Measurements from ENCODE around the gene FFAR1. TPM values are rescaled to one million over a fixed set of nuclear protein-coding genes. Genes with fewer than 3 reads are reported as not detected.

The FFAR1 gene, protein sequence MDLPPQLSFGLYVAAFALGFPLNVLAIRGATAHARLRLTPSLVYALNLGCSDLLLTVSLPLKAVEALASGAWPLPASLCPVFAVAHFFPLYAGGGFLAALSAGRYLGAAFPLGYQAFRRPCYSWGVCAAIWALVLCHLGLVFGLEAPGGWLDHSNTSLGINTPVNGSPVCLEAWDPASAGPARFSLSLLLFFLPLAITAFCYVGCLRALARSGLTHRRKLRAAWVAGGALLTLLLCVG (N-terminal part only)
- total RNA-seq = not detected

DNA sequence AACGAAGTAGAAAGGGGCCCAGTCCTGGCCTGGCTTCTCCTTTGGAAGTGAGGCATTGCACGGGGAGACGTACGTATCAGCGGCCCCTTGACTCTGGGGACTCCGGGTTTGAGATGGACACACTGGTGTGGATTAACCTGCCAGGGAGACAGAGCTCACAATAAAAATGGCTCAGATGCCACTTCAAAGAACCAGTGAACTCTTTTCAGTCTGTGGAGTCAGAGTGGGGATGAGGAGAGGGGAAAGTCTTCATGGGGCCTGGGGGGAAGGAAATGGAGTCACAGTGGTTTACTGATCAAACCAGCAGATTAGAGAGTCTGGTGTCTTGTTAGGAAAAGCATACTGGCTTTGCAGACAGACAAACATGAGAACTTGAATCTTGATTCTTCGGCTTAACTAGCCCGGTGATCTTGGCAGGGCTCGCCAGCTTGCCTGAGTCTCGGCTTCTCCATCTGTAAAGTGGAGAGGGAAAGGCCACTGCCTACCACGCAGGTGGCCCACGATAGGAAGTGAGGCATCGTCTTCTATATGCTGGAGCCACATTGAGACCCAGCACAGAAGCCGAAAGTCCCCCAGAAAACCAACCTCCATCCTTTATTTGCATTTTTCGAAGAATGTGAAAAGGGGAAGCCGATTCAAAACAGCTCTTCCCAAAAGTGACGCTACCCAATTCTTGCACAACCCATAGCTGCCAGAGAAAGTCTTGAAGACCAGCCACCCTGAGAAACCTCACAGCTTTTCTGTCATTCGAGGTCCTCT, at the start of gene FFAR1:
TSS of gene FFAR1 (plus strand) at position 732 of the 759 bp plus-strand sequence. CDS start 3,650 bp downstream, outside the sequence.
- Mint-ChIP-seq H3K4me1 (ENCODE audit: low read depth) (peaks cover 30% of the 10 kb centered on the region), H3K27me3 (ENCODE audit: low read depth) (no peaks in the 10 kb centered on the region), H3K4me3 (peak within 1 kb of the TSS; percentile 66), H3K36me3 (ENCODE audit: insufficient read depth) (no peaks in the 10 kb centered on the region), H3K9me3 (no peaks in the 10 kb centered on the region)
- peak; percentile 80 for ATAC-seq
- no peak for DNase-seq

DNA sequence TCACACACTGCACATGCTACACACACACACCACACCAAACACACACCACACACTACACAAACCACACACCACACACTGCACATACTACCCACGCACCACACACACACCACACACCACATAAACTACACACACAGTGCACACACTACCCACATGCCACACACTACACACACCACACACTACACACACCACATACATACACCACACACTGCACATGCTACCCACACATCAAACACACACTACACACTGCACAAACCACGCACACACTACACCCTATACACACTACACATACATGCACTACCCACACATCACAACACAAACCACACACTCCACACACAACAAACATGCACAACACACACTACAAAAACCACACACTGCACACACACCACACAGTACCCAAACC, 49.8 kb upstream of the FFAR1 start:
- H3K4me3 Mint-ChIP-seq = no peak overlapping the region
- no peaks in the 10 kb centered on the region for H3K36me3 Mint-ChIP-seq (ENCODE audit: insufficient read depth)
- no peak for ATAC-seq
- no peaks in the 10 kb centered on the region for H3K27me3 Mint-ChIP-seq (ENCODE audit: low read depth)
- H3K4me1 Mint-ChIP-seq (ENCODE audit: low read depth) = peaks cover 8% of the 10 kb centered on the region
- H3K9me3 Mint-ChIP-seq = no peaks in the 10 kb centered on the region
- no peak for DNase-seq

DNA sequence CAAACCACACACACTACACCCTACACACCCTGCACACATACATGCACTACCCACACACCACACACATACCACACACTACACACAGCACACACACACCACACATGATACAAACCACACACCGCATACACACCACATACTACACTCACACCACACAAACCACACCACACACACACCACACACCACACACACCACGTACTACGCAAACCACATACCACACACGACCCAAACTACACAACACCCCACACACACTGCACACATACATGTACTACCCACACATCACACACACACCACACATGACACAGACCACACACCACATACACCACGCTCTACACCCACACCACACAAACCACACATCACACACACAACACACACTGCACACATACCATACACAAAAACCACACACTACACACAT, 49.1 kb upstream of the FFAR1 start:
- H3K4me3 Mint-ChIP-seq = no peak overlapping the region
- peaks cover 8% of the 10 kb centered on the region for H3K4me1 Mint-ChIP-seq (ENCODE audit: low read depth)
- no peaks in the 10 kb centered on the region for H3K9me3 Mint-ChIP-seq
- DNase-seq = no peak
- no peaks in the 10 kb centered on the region for H3K36me3 Mint-ChIP-seq (ENCODE audit: insufficient read depth)
- H3K27me3 Mint-ChIP-seq (ENCODE audit: low read depth) = no peaks in the 10 kb centered on the region
- no peak for ATAC-seq

DNA sequence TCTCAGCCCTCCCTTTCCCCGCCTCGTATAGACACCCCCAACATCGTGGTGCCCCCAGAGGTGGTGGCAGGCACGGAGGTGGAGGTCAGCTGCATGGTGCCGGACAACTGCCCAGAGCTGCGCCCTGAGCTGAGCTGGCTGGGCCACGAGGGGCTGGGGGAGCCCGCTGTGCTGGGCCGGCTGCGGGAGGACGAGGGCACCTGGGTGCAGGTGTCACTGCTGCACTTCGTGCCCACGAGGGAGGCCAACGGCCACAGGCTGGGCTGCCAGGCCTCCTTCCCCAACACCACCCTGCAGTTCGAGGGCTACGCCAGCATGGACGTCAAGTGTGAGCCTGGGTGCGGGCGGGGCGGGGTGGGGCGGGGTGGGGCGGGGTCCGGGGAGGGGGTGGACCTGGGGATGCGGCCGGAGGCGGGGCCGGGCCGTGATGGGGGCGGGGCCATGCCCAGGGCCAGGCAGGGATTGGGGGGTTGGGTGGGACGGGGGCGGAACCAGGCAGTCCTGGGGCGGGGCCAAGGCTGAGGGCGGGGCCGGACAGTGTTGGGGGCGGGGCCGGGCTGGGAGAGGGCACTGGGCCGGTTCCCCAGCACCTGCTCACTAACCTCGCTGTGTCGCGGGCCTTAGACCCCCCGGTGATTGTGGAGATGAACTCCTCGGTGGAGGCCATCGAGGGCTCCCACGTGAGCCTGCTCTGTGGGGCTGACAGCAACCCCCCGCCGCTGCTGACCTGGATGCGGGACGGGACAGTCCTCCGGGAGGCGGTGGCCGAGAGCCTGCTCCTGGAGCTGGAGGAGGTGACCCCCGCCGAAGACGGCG, 48.0 kb upstream of the FFAR1 start:
- peak; percentile 29 to 44 for ATAC-seq
- H3K4me3 Mint-ChIP-seq = no peak overlapping the region
- H3K36me3 Mint-ChIP-seq (ENCODE audit: insufficient read depth) = no peaks in the 10 kb centered on the region
- H3K27me3 Mint-ChIP-seq (ENCODE audit: low read depth) = peaks cover 2% of the 10 kb centered on the region
- no peaks in the 10 kb centered on the region for H3K9me3 Mint-ChIP-seq
- DNase-seq = no peak
- H3K4me1 Mint-ChIP-seq (ENCODE audit: low read depth) = peaks cover 8% of the 10 kb centered on the region

DNA sequence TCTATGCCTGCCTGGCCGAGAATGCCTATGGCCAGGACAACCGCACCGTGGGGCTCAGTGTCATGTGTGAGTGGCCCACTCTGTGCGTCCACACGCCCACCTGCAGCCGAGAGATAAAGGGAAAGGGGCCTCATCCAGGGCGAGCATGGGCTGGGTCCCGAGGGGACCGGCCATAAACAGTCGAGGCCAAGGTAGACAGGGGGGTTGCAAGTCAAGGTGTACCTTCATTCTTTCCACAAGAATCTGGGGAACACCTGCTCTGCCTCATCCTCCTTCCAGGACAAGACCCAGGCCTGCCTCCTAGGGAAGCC, 47.4 kb upstream of the FFAR1 start:
- H3K27me3 Mint-ChIP-seq (ENCODE audit: low read depth) = peaks cover 2% of the 10 kb centered on the region
- peaks cover 8% of the 10 kb centered on the region for H3K4me1 Mint-ChIP-seq (ENCODE audit: low read depth)
- no peaks in the 10 kb centered on the region for H3K36me3 Mint-ChIP-seq (ENCODE audit: insufficient read depth)
- no peaks in the 10 kb centered on the region for H3K9me3 Mint-ChIP-seq
- no peak for ATAC-seq
- H3K4me3 Mint-ChIP-seq = no peak overlapping the region
- DNase-seq = no peak

DNA sequence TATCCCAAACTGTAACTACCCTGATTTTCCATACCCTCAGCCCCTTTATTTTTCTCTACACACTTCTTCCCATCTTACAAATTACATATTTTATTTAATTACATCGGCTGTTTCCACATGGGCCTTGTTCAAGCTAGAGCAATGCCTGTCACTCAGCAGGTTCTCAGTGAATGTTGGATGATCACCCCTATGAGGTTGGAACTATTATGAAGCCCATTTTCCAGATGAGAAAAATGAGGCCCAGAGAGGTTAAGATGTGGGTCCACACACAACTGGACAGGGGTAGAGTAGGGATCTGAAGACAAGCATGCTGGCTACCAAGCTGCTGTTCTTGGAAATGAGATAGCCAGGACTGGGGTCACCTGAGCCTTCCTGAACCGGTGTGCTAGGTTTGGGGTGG, 45.7 kb upstream of the FFAR1 start:
- Mint-ChIP-seq H3K4me1 (ENCODE audit: low read depth) (no peaks in the 10 kb centered on the region), H3K36me3 (ENCODE audit: insufficient read depth) (no peaks in the 10 kb centered on the region), H3K9me3 (no peaks in the 10 kb centered on the region), H3K27me3 (ENCODE audit: low read depth) (peaks cover 2% of the 10 kb centered on the region), H3K4me3 (no peak overlapping the region)
- DNase-seq = no peak
- ATAC-seq = no peak

DNA sequence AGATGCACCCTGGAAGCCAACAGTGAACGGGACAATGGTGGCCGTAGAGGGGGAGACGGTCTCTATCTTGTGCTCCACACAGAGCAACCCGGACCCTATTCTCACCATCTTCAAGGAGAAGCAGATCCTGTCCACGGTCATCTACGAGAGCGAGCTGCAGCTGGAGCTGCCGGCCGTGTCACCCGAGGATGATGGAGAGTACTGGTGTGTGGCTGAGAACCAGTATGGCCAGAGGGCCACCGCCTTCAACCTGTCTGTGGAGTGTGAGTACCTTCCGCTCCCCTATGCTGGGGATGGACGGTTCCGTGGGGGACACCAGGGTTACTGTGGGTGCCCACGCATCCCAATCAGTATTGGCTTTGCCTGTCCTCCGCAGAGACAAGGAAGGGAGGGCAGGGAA, 45.3 kb upstream of the FFAR1 start:
- peaks cover 2% of the 10 kb centered on the region for H3K27me3 Mint-ChIP-seq (ENCODE audit: low read depth)
- ATAC-seq (no peak), DNase-seq (no peak)
- H3K9me3 Mint-ChIP-seq = no peaks in the 10 kb centered on the region
- H3K4me1 Mint-ChIP-seq (ENCODE audit: low read depth) = no peaks in the 10 kb centered on the region
- no peak overlapping the region for H3K4me3 Mint-ChIP-seq
- H3K36me3 Mint-ChIP-seq (ENCODE audit: insufficient read depth) = no peaks in the 10 kb centered on the region

DNA sequence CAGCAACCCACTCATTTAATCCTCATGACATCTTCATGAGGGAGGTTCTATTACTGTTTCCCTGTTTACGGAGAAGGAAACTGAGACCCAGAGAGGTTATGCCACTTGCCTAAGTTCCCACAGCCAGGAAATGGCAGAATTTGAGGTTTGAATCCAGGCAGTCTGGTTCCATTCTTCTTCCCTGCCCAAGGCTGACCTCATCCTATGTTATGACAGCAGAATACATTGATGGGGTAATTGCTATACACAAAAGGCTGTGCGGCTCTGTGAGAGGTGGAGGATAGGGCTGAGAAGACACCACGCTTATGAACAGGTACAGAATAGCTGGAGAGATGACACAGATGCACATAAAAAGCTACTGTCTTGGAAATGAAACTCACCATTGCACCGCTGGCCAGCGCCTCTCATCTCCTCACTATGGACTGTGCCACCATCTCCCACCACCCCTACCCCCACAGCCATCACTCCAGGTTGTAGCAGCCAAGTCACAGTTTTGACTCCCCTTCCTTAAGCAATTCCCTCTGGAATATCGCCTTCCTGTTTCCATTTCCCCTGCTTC, 44.3 kb upstream of the FFAR1 start:
- ATAC-seq (no peak), DNase-seq (no peak)
- H3K4me1 Mint-ChIP-seq (ENCODE audit: low read depth) = no peaks in the 10 kb centered on the region
- H3K36me3 Mint-ChIP-seq (ENCODE audit: insufficient read depth) = no peaks in the 10 kb centered on the region
- no peak overlapping the region for H3K4me3 Mint-ChIP-seq
- H3K27me3 Mint-ChIP-seq (ENCODE audit: low read depth) = peaks cover 2% of the 10 kb centered on the region
- no peaks in the 10 kb centered on the region for H3K9me3 Mint-ChIP-seq

DNA sequence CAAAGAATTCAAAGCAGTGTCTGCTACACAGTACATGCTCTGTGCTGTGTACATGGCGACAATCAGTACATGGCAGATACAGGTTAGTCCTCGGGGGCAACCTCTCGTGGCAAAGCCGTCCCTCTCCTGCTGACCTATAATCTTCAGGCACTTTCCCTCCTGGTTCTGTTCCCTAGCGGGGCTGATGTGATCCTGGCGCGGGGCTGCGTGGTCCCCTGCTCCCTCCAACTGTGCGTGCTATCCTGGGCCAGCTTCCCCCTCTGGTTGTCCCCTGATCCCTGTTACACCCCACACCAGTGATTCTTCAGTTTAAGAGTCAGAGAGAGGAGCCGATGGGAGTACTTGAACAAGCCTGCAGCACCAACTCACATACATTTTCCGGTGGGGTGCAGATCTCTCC, 43.7 kb upstream of the FFAR1 start:
- DNase-seq (no peak), ATAC-seq (no peak)
- Mint-ChIP-seq H3K9me3 (no peaks in the 10 kb centered on the region), H3K36me3 (ENCODE audit: insufficient read depth) (no peaks in the 10 kb centered on the region), H3K4me1 (ENCODE audit: low read depth) (no peaks in the 10 kb centered on the region), H3K27me3 (ENCODE audit: low read depth) (peaks cover 5% of the 10 kb centered on the region), H3K4me3 (no peak overlapping the region)

DNA sequence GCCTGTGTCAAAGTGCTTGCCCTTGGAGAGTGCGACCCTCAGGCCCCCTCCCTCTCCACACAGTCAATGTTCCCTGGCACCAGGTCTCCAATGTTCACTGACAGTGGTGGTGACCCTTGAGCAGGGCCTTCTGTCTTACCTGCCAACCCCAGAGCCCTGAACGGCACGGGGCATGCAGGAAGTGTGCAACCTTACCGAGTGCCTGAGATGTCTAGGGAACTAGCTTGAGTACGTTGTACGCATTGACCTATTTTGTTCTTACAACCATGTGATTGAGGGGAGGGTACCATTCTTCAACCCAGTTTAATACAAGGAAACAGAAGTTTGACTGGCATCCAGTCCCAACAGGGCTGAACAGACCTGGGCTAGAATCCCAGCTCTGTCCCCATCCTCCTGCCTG, 42.5 kb upstream of the FFAR1 start:
- Mint-ChIP-seq H3K9me3 (no peaks in the 10 kb centered on the region), H3K36me3 (ENCODE audit: insufficient read depth) (no peaks in the 10 kb centered on the region), H3K27me3 (ENCODE audit: low read depth) (peaks cover 7% of the 10 kb centered on the region), H3K4me1 (ENCODE audit: low read depth) (no peaks in the 10 kb centered on the region), H3K4me3 (no peak overlapping the region)
- DNase-seq (no peak), ATAC-seq (no peak)

DNA sequence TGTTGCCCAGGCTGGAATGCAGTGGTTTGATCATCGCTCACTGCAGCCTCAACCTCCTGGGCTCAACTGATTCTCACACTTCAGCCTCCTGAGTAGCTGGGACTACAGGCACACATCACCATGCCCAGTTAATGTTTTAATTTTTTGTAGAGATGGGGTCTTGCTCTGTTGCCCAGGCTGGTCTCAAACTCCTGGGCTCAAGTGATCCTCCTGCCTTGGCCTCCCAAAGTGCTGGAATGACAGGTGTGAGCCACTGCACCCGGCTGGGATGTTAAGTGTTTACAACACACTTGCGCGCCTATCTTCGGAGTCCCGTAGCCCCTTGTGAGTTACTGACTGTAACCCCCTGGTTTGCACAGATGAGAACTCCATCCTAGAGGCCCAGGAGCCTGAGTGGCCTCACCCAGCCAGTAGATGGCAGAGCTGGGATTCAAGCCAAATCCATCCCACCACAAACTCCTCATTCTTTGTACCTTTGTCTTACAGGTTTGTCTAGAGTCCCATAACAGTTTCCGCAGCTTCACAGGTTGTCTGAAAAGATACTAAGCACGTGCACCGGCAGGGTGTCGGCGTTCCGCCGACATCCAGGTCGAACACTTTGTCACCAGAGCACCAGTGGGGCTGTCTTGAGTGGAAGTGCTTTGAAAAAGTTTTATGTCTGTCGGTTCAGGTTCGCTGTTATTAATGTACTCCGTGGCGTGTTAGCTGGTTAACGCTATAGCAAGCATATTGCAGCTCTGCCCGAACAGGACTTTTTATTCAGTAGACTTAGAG, 41.0 kb upstream of the FFAR1 start:
- peaks cover 7% of the 10 kb centered on the region for H3K27me3 Mint-ChIP-seq (ENCODE audit: low read depth)
- no peaks in the 10 kb centered on the region for H3K4me1 Mint-ChIP-seq (ENCODE audit: low read depth)
- H3K9me3 Mint-ChIP-seq = no peaks in the 10 kb centered on the region
- H3K36me3 Mint-ChIP-seq (ENCODE audit: insufficient read depth) = no peaks in the 10 kb centered on the region
- DNase-seq = no peak
- ATAC-seq = peak in 1 of 2 donors; percentile 25
- H3K4me3 Mint-ChIP-seq = no peak overlapping the region

DNA sequence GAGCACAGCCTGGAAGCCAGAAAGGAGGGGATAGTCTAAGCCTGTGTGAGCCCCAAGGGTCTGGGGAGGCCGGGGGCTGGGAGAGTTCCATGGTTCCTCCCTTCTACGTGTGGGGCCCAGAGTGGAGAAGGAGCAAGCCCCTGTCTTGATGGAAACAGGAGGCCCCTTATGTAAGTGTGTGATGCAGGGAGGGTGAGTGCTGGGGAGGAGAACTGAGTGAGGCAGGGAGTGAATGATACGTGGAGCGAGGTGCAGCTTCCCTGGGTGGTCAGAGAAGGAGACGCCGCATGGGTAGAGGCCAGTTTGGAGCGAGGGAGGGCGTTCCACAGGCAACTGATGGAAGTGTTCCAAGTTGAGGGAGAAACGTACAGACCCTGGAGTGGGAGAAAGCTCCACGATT, 39.8 kb upstream of the FFAR1 start:
- no peaks in the 10 kb centered on the region for H3K36me3 Mint-ChIP-seq (ENCODE audit: insufficient read depth)
- ATAC-seq (no peak), DNase-seq (no peak)
- H3K4me1 Mint-ChIP-seq (ENCODE audit: low read depth) = no peaks in the 10 kb centered on the region
- no peak overlapping the region for H3K4me3 Mint-ChIP-seq
- H3K9me3 Mint-ChIP-seq = no peaks in the 10 kb centered on the region
- peaks cover 7% of the 10 kb centered on the region for H3K27me3 Mint-ChIP-seq (ENCODE audit: low read depth)

DNA sequence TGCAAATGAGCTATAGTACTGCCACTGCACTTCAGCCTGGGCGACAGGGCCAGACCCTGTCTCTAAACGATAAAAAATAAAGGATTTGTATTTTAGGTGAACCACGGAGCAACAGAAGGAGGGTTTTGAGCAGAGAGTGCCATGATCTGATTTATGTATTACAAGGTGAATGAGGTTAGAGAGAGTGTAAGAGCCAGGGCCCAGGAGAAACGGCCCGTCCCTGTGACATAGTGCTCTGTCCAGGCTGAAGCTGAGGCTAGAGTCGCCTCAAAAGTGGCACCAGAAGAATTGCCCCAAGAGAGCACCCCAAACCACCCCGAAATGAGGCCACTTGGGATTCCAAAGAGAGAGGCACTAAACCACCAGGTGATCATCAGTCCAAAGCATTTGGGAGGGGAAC, 38.8 kb upstream of the FFAR1 start:
- peaks cover 5% of the 10 kb centered on the region for H3K27me3 Mint-ChIP-seq (ENCODE audit: low read depth)

More for the DNA sequence above, 38.8 kb upstream of the FFAR1 start:
- Mint-ChIP-seq H3K9me3 (no peaks in the 10 kb centered on the region), H3K4me1 (ENCODE audit: low read depth) (no peaks in the 10 kb centered on the region), H3K4me3 (no peak overlapping the region), H3K36me3 (ENCODE audit: insufficient read depth) (no peaks in the 10 kb centered on the region)
- ATAC-seq = no peak
- no peak for DNase-seq

Measured in activated T-cell treated with anti-CD3 and anti-CD28 coated beads, Interleukin-2, amount 50 U/mL, for 4 hours (primary cell).